K562 (cell line): Measurements from ENCODE around the gene LHB. TPM values are rescaled to one million over a fixed set of nuclear protein-coding genes. Genes with fewer than 3 reads are reported as not detected.

Source experiments
- CTCF ChIP-seq, 3 experiments: IDR thresholded peaks in 2 of 3; conservative IDR thresholded peaks in 1 of 3; 2 replicates each; pipeline ENCODE4 v1.5.1; 2011 to 2012; ENCODE audit warnings: low read length in 3 of 3, mild to moderate bottlenecking in 3 of 3, control low read depth in 2 of 3, improper control_type of control experiment in 1 of 3, inconsistent platforms in 1 of 3, low read depth in 1 of 3, mixed read lengths in 1 of 3, moderate library complexity in 1 of 3; ENCODE audit not compliant: insufficient read depth in 2 of 3
- FOS ChIP-seq: IDR thresholded peaks from 3 replicates; pipeline ENCODE4 v1.6.1; 2011; ENCODE audit not compliant: insufficient read length; ENCODE audit errors: extremely low read depth
- JUND ChIP-seq, 2 experiments: IDR thresholded peaks; 2 replicates in 1 of 2; 3 replicates in 1 of 2; pipeline ENCODE4 v1.6.1; 2011; ENCODE audit warnings: borderline replicate concordance in 2 of 2, low read depth in 2 of 2, low read length in 2 of 2, improper control_type of control experiment in 1 of 2, missing biosample characterization in 1 of 2, missing genetic modification characterization in 1 of 2, missing genetic modification reagents in 1 of 2
- KAT7 ChIP-seq: sonication (generic); formaldehyde crosslinking; IDR thresholded peaks from 2 replicates; pipeline ENCODE4 v1.8.0; 2022; ENCODE audit warnings: missing genetic modification reagents, mild to moderate bottlenecking, borderline replicate concordance
- KDM1A ChIP-seq, 2 experiments: fragments of 450-650 bp; IDR thresholded peaks; 2 replicates each; pipeline ENCODE4 v1.6.1; 2016; ENCODE audit warnings: mild to moderate bottlenecking in 2 of 2
- MXI1 ChIP-seq: IDR thresholded peaks from 2 replicates; pipeline ENCODE4 v1.6.1; 2011; ENCODE audit warnings: low read depth, mild to moderate bottlenecking, improper control_type of control experiment, low read length
- NCOA1 ChIP-seq: fragments of 450-650 bp; IDR thresholded peaks from 2 replicates; pipeline ENCODE4 v1.6.1; 2016; ENCODE audit warnings: low read depth
- NCOR1 ChIP-seq: fragments of 450-650 bp; IDR thresholded peaks from 2 replicates; pipeline ENCODE4 v1.6.1; 2016; ENCODE audit warnings: mild to moderate bottlenecking, moderate library complexity
- SP1 ChIP-seq: sonication (generic); formaldehyde crosslinking; IDR thresholded peaks from 2 replicates; pipeline ENCODE4 v1.8.1; 2022; ENCODE audit warnings: mild to moderate bottlenecking, missing genetic modification reagents
- TFE3 ChIP-seq: fragments of 450-650 bp; formaldehyde crosslinking; IDR thresholded peaks from 2 replicates; pipeline ENCODE4 v1.4.0; 2020; ENCODE audit warnings: mild to moderate bottlenecking, mixed read lengths
- THRB ChIP-seq: fragments of 450-650 bp; formaldehyde crosslinking; conservative IDR thresholded peaks from 2 replicates; pipeline ENCODE4 v1.4.0; 2022; ENCODE audit warnings: mild to moderate bottlenecking, missing genetic modification characterization
- TRIM28 ChIP-seq: fragments of 450-650 bp; IDR thresholded peaks from 2 replicates; pipeline ENCODE4 v1.6.1; 2017
- TSC22D4 ChIP-seq: fragments of 450-650 bp; IDR thresholded peaks from 2 replicates; pipeline ENCODE4 v1.6.1; 2016; ENCODE audit warnings: missing genetic modification characterization, missing biosample characterization, control low read depth
- ZBTB26 ChIP-seq: fragments of 450-650 bp; formaldehyde crosslinking; IDR thresholded peaks from 2 replicates; pipeline ENCODE4 v1.4.0; 2022; ENCODE audit warnings: missing genetic modification characterization
- ZFP36 ChIP-seq: fragments of 150-350 bp; IDR thresholded peaks from 2 replicates; pipeline ENCODE4 v1.6.1; 2018; ENCODE audit warnings: low read length, low read depth; ENCODE audit not compliant: partially characterized antibody
- ZNF224 ChIP-seq: sonication (generic); formaldehyde crosslinking; IDR thresholded peaks from 2 replicates; pipeline ENCODE4 v1.8.0; 2022; ENCODE audit warnings: mild to moderate bottlenecking, missing genetic modification reagents
- ZNF282 ChIP-seq: sonication (generic); formaldehyde crosslinking; IDR thresholded peaks from 2 replicates; pipeline ENCODE4 v1.8.1; 2023; ENCODE audit warnings: missing genetic modification reagents
- ZNF384 ChIP-seq: IDR thresholded peaks from 2 replicates; pipeline ENCODE4 v1.6.1; 2012; ENCODE audit warnings: low read depth, low read length, improper control_type of control experiment
- ZNF41 ChIP-seq: fragments of 250-450 bp; sonication (Bioruptor Pico); conservative IDR thresholded peaks from 2 replicates; pipeline ENCODE4 v1.4.0; 2020; ENCODE audit warnings: mild to moderate bottlenecking
- ZNF449 ChIP-seq: fragments of 250-450 bp; sonication (Bioruptor Pico); IDR thresholded peaks from 2 replicates; pipeline ENCODE4 v1.8.0; 2022; ENCODE audit warnings: moderate library complexity, mild to moderate bottlenecking, inconsistent platforms
- ZZZ3 ChIP-seq: fragments of 450-650 bp; IDR thresholded peaks from 2 replicates; pipeline ENCODE4 v1.6.1; 2016; ENCODE audit warnings: antibody characterized with exemption, mild to moderate bottlenecking, moderate library complexity
- polyA plus RNA-seq, 8 experiments: library from polyadenylated mRNA; depleted of rRNA in 4 of 8; stranded (reverse) in 5 of 8; unstranded in 3 of 8; fragments of >200 nt; fragmentation: Nextera tagmentation in 2 of 8; fragmentation: Illumina TruSeq in 1 of 8; extraction: Ambion mirVana in 2 of 8; extraction: Trizol in 1 of 8; gene quantifications; 2 replicates each; pipeline versions ENCODE4 v1.2.1 to v1.2.3, GENCODE V29; 2011 to 2014; ENCODE audit warnings: inconsistent platforms in 1 of 8, missing spikeins in 1 of 8
- total RNA-seq, 7 experiments: library from RNA; depleted of rRNA in 6 of 7; stranded (reverse); fragments of >200 nt in 6 of 7; fragmentation: Illumina TruSeq in 2 of 7; extraction: Trizol in 2 of 7; gene quantifications; 2 replicates each; pipeline versions ENCODE4 v1.2.1 to v1.2.3, GENCODE V29; 2011 to 2021; ENCODE audit warnings: low replicate concordance in 1 of 7

LHB gene
- total and polyA plus RNA-seq, 9 of the 15 experiments (the other 6 are each of a cell fraction or from before 2014, with no cell fraction given): 0.54 TPM; not detected in 8

GRCh38 chr19:48970923-48971395 is 45.9 kb downstream of the LHB start (continued):
- TF ChIP-seq CTCF (IDR thresholded peaks at IDR 0.05 in 2 of 3, conservative IDR thresholded peaks at IDR 0.05 in 1 of 3; ENCODE audit: insufficient read depth in 2 of 3, low read depth in 1 of 3, low read length in 3 of 3) (peak; percentile 94 to 98 (median 97)), NCOA1 (no peak), ZFP36 (peak; percentile 52), NCOR1 (no peak), TRIM28 (no peak), ZNF224 (no peak), MXI1 (no peak), ZNF41 (no peak), KDM1A (IDR thresholded peaks at IDR 0.05) (no peak), JUND (IDR thresholded peaks at IDR 0.05; ENCODE audit: borderline replicate concordance, low read depth, low read length) (peak; percentile 38; the same call in 1 of the 2 replicates), JUND (tag; IDR thresholded peaks at IDR 0.05; ENCODE audit: borderline replicate concordance, low read depth, low read length) (peak; percentile 22; the same call in 1 of the 3 replicates), FOS (no peak), THRB (CRISPR knock-in tag) (no peak), SP1 (0 out of 2 replicates have a peak, but pooled peaks have one; percentile 33), TFE3 (no peak), ZNF384 (peak; percentile 57; the same call in 1 of the 2 replicates), ZBTB26 (CRISPR knock-in tag) (no peak), KAT7 (CRISPR knock-in tag) (no peak), ZNF449 (no peak), ZZZ3 (0 out of 2 replicates have a peak, but pooled peaks have one; percentile 20), TSC22D4 (tag) (no peak), ZNF282 (CRISPR knock-in tag) (no peak)
